HG02588 (cell line): ENCODE measurements around the gene YPEL2.
"Not testable (repeated sequence)": the region's sequence is repeated elsewhere in the genome, so short reads cannot be mapped to it uniquely, and the experiment has no call there.

Experiments used
- ATAC-seq: cut with Tn5 transposase; IDR thresholded peaks from one replicate; pipeline ENCODE4 v1.9.1; 2021; ENCODE audit warnings: mild to moderate bottlenecking, moderate library complexity; ENCODE audit not compliant: unreplicated experiment

Gene YPEL2

DNA sequence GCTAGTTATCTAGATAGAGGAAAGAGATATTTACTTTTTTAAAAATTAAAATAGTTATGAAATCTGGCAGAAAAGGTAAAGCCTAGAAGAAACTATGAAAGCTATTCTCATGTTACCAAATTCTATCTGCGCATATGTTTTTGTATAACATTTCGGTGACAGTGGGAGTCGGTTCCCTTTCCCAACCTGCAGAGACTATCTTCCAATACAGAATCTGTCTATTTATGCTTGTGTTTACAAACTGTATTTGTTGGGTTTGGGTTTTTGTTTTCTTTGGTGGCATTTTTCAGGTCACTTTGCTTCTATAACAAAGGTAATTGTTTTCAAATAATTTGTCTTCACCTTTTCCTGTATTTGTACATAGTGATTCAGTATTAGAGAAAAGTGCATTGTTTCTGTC lies 69.8 kb downstream of the YPEL2 start:
- no peak for ATAC-seq

- no peak for ATAC-seq
Measured at GRCh38 chr17:59401725-59402124, 70.3 kb downstream of the YPEL2 start.

GRCh38 chr17:59402760-59403159 lies 71.3 kb downstream of the YPEL2 start:
- no peak for ATAC-seq

- no peak for ATAC-seq
Measured at GRCh38 chr17:59404471-59404870, 73.0 kb downstream of the YPEL2 start.

DNA sequence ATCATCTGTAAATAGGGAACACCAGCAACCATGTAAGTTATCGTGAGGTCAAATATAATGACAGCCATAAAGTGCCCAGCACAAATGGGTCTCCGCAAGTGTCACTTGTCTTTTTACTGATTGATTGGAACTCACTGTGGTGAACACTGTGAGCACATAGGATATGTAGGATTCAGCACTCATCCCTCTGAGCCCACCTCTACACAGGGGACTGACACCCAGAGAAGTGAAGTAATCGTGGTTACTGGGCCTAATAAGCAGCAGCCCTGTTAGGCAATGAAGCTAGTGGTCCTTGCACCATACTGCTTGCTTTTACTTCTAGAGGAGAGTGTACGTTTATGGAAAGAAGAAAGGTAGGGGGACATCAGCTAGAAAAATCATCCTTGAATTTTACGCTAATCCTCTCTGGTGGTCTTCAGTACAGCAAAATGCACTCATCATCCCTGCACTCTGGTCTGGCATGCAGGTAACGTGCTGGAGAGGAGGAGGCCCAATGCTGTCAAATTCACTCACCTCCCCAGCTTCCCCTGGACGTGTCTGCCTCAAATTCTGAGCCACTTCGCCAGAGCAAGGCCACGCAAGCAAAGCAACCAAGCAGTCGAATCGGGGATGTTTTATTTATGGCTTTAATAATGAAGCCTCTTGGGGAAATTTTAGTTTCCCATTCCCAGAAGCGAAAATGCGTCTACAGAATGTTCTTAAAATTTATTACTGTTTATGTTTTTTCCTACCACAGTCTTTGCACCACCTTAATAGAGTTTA lies 74.7 kb downstream of the YPEL2 start:
- no peak for ATAC-seq

- no peak for ATAC-seq
Measured at GRCh38 chr17:59406808-59407381, 75.4 kb downstream of the YPEL2 start.

DNA sequence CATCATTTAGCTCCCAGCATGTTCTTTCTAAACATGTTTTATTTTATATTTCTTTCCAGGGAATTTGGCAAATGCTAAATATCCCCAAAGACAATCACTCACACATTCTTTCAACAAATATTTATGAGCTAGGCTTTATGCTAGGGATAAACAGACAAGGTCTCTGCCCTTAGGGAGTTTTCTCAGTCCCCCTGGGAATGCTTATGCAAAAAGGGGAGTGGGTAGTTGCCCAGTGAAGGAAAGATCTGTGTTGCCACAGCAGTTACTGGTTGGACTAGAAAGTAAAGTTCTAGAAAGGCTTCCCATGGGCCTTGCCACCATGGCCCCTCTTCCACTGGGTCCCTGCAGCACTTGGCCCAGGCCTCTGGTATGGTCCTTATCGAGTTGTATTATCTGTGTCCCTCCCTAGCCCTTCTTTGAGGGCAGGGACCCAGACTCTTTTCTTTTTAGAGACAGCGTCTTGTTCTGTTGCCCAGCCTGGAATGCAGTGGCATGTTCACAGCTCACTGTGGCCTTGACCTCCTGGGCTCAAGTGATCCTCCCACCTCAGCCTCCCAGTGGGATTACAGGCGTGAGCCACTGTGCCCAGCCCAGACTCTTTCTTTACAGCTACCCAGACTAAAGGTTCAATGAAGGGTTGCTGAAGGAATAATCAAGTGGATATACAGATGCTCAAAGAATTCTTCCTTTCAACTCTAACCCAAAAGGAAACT lies 78.0 kb downstream of the YPEL2 start:
- ATAC-seq, result no peak

DNA sequence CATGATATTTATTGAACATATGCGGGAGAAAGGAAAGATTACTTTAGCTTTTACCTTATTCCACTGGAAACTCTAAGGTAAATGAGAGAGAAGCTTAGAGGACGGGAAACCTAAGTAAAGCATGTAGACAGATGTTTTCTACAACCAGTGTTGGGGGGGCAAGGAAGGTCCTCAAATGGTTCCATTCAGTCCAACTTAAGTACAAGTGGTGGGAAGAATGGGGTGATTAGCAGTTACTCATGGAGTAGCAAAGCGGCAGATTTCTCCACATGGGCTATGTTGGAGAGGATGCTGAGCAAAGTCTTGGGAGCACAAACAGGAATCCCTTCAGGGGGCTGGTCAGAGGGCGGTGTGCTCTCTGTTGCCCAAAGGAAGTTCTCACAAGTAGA lies 78.6 kb downstream of the YPEL2 start:
- no peak for ATAC-seq

GRCh38 chr17:59412431-59412830 lies 81.0 kb downstream of the YPEL2 start:
- not testable (repeated sequence) for ATAC-seq

DNA sequence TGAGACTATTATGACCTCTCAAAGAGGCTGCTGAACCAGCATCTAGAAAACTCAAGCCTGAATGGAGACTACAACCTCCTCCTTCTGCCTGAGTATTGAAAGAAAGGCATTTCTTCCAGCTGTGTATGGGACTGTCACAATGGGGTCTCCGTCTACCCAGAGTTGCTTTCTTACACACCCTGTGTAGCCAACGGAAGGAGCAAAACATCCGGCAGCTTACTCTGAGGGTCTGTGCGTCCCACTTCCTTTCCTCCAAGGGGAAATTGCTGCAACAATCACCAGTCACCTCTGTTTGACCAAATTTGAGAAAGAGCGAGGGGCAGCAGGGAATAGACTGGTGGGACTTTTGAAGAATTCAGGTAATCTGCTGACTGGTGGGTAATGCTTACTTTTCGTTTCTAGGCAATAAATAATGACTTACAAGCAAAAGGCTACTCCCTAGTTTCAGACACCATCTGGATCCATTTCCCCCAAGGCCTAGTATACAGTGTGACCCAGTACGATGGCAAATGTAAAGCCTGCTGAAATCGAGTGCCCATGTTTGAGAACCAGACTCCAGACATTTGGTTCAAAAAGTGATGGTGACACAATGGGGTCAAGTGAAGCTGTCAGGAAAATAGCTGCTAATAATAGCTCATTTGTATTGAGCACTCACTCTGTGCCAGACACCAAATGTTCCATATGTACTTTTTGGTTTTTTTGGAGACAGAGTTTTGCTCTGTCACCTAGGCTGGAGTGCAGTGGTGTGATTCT lies 81.7 kb downstream of the YPEL2 start:
- ATAC-seq, result no peak

DNA sequence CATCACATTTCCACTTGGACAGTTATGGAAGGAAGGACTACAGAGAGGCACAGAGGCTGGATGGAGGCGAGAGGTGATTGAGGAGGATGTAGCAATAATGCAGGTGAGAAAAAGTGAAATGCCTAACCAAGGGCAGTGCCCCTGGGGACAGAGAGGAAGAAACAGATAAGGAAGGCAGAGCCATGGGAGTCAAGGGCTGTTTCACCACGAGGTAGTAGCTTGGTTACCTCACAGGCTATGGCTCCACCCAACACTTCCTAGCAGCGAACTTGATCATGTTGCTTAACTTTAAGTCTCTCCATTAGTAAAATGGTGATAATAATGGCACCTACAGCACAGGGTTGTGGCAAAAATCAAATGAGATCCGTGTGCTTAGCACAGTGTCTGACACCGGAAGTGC lies 83.9 kb downstream of the YPEL2 start:
- no peak for ATAC-seq

GRCh38 chr17:59416184-59416583 lies 84.7 kb downstream of the YPEL2 start:
- ATAC-seq, result no peak

DNA sequence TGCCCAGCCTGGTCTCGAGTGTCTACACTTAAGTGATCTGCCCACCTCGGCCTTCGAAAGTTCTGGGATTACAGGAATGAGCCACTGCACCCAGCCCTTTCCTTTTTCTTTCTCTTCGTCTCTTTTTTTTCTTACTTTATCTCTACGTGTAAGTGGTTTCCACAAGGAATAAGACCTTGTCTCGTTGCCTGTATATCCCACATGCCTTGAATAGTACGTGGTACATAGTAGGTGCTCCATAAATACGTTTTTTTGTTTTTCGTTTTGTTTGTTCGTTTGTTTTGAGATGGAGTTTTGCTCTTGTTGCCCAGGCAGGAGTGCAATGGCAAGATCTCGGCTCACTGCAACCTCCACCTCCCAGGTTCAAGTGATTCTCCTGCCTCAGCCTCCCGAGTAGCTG lies 86.0 kb downstream of the YPEL2 start:
- ATAC-seq, result no peak

GRCh38 chr17:59418732-59419166 lies 87.3 kb downstream of the YPEL2 start:
- ATAC-seq, result no peak

DNA sequence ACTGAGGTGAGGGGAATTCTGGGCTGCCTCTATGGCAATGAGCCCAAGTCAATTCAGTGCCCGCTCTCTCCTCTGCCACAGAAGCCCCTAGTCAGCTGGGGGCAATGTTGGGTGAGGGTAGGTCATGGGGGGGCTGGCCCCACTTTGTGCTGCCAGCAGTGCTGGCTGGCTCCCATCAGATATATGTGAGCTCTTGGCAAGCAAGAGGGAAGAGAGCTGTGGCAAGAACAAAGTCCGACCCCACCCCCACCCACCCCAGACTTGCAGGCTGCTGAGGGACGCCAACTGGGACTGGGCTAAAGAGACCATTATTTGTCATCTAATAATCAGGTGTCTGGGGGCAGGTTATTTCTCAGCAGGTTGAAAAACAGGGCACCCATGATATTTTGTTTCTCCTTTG lies 89.4 kb downstream of the YPEL2 start:
- ATAC-seq, result no peak

DNA sequence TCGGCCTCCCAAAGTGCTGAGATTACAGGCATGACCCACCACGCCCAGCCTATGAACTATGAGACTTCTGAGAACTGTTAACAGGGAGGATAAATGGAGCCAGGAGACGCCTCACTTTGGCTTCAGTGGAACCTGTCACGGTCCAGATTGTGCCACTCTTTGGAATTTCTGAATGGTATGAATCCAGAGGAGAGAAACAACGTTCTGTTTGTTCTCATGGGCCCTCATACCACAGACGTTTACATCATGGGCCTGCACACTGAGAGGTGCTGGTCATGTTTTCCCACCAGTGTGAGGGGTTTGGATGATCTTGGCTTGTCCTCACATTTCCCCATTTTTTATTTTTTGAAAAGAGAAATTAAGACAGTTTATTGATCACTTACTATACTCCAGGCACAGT lies 90.3 kb downstream of the YPEL2 start:
- ATAC-seq, result no peak

- ATAC-seq, result no peak
Measured at GRCh38 chr17:59423137-59423724, 91.8 kb downstream of the YPEL2 start.

GRCh38 chr17:59423903-59424302 lies 92.4 kb downstream of the YPEL2 start:
- ATAC-seq, result no peak

GRCh38 chr17:59424331-59424730 lies 92.9 kb downstream of the YPEL2 start:
- ATAC-seq, result no peak

DNA sequence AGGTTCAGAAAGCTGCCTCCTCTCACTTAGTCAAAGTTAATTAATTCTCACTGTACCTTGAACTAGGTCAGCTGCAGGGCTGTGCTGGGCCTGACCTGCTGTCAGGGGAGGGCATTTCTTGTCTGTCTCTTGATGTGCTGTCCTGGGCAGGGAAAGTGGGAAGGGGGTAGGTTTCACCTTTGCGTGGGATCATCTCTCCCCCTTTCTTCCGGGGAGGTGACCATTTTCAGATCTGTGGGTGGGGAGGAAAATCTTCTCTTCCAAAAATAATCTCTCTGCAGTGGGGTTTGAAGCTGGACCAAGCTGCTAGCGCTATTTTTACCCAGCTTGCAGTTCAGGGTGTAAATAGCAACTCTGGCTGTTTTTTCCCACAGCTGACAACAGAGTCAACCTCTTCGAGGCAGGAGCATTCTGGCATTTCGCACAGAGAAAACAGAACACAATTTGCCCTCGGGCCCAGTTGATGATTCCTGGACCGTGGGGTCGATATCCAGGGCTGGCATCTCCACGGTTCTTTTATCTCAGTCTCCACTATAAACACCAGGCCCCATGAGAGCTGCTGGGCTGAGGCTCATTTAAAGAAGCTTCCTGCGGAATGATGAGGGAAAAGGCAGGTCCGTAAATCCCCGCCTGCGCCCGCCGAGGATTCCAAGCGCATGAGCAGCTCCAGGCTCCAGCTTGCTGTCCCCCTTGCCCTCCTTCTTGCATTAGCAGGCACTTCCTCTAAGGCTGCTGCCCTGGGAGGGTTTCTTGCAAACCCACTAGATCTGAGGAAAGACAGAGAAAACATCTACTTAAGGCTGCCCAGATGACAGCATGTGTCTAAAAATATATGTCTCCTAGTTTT lies 93.9 kb downstream of the YPEL2 start:
- ATAC-seq, result no peak
